GM12892 (cell line): ENCODE data around the gene LPCAT3.

ENCODE experiments used
- DNase-seq: peaks from one replicate; pipeline ENCODE4 v3.0.0; 2011; ENCODE audit not compliant: insufficient read length
- FAIRE-seq: peaks from 2 replicates; lab custom pipeline; 2011; peaks lifted over from hg19 to GRCh38; lab: Jason Lieb, UNC
- POLR2A ChIP-seq: IDR thresholded peaks from 2 replicates; pipeline ENCODE4 v1.6.1; 2011; ENCODE audit warnings: low read depth, low read length, control low read depth
- POLR2AphosphoS5 ChIP-seq: IDR thresholded peaks from 2 replicates; pipeline ENCODE4 v1.6.1; 2011; ENCODE audit warnings: low read depth, low read length, control low read depth
- TAF1 ChIP-seq: IDR thresholded peaks from 2 replicates; pipeline ENCODE4 v1.6.1; 2011; ENCODE audit warnings: low read depth, mild to moderate bottlenecking, control low read depth, low read length, borderline replicate concordance

LPCAT3 gene

GRCh38 chr12:6953442-6954315, 64.6 kb downstream of the LPCAT3 start:
- FAIRE-seq (peak; percentile 99), DNase-seq (no peak)

GRCh38 chr12:6952863-6953441, 65.3 kb downstream of the LPCAT3 start:
- FAIRE-seq (no peak), DNase-seq (no peak)
- no peak for TF ChIP-seq TAF1
- TF ChIP-seq POLR2A: no peak
- TF ChIP-seq POLR2AphosphoS5: no peak

More at GRCh38 chr12:6953442-6954315, 64.6 kb downstream of the LPCAT3 start:
- peak; percentile 90 for TF ChIP-seq TAF1
- TF ChIP-seq POLR2A: peak; percentile 97
- peak; percentile 99 for TF ChIP-seq POLR2AphosphoS5

GRCh38 chr12:6952121-6952862, 66.0 kb downstream of the LPCAT3 start:
- DNase-seq (no peak), FAIRE-seq (no peak)
- TF ChIP-seq TAF1 (no peak), POLR2AphosphoS5 (no peak), POLR2A (peak; percentile 13)

DNA sequence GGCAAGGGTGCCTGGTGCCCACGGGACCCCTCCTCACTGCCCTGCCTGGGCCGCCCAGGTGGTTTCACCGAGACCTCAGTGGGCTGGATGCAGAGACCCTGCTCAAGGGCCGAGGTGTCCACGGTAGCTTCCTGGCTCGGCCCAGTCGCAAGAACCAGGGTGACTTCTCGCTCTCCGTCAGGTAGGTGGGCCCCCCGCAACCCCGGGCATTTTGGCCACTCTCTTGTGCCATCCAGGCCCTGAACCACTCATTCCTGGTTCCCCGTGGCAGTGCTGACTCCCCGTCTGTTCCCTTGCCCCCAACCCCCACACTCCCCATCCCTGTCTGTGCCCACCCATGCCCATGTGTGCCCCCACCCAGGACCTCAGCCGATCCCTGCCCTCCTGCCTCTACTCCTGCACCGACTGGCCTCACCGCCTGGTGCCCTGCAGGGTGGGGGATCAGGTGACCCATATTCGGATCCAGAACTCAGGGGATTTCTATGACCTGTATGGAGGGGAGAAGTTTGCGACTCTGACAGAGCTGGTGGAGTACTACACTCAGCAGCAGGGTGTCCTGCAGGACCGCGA, 66.6 kb downstream of the LPCAT3 start:
- TF ChIP-seq POLR2AphosphoS5 (no peak; the same call in 1 of the 2 replicates), POLR2A (no peak), TAF1 (no peak; the same call in 1 of the 2 replicates)
- DNase-seq (no peak), FAIRE-seq (no peak)

DNA sequence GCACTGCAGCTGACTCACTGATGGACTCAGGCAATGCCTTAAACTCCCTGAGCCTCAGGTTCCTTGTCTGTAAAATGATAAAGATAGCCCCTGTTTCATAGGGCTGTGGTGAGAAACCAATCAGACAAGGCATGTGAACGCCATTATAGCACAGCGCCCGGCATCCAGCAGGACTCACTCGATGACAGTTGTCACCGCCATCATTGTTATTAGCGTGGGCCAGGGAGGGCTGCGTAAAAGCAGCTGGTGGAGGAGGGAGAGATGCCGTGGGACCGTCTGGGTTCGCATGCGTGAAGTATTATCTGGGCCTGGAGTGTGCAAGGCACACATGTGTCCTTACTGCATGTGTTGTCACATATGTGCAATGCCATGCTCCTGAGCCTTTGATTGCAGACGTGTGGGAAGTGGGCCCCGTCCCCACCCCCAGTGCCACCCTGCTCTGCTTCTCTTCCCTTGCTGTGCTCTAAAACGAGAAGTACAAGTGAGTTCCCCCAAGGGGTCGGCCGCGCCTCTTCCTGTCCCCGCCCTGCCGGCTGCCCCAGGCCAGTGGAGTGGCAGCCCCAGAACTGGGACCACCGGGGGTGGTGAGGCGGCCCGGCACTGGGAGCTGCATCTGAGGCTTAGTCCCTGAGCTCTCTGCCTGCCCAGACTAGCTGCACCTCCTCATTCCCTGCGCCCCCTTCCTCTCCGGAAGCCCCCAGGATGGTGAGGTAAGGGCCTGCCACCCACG, 67.3 kb downstream of the LPCAT3 start, which contains the start of gene PTPN6:
TSS of gene PTPN6 (plus strand) at position 546 of the 730 bp plus-strand sequence. CDS start at position 703, 157 bp downstream.
- FAIRE-seq (peak; percentile 98), DNase-seq (no peak)
- TF ChIP-seq TAF1 (peak; percentile 61; the same call in 1 of the 2 replicates), POLR2AphosphoS5 (peak; percentile 84), POLR2A (peak; percentile 88)

- FAIRE-seq (no peak), DNase-seq (no peak)
- TF ChIP-seq TAF1 (no peak), POLR2A (no peak), POLR2AphosphoS5 (no peak)
Measured at GRCh38 chr12:6950401-6950801, 67.9 kb downstream of the LPCAT3 start.

DNA sequence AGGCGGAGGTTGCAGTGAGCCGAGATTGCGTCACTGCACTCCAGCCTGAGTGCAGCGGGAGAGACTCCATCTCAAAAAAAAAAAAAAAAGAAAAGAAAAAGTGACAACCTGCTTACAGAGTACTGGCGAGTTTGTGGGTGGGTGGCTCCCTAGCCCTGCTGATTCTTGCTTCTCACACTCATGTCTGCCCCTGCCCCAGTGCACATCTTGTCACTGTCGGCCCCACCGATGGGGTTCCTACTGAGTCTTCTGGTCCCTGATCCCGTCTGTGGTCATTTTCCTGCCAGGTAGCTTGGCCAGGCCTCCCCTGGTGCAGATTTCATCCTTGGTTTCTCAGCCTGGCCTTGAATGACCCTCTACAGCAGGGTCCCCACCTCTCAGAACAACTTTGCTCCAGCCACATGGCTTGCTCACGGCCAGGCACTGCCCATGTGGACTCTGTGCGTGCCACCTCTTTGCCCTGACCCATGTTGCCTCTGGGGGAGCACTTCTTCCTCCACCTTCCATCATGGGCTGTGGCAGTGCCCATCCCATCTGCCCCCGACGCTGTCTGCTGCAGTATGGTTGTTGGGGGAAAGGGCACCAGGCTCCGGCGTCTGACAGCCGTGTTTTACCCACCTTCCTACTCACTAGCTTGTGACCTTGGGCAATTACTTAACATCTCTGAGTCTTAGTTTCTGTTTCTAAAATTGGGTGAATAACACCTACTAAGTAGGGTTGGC, 69.2 kb downstream of the LPCAT3 start:
- DNase-seq: no peak
- no peak for TF ChIP-seq POLR2A
- peak; percentile 88 for FAIRE-seq

- peak; percentile 73 for FAIRE-seq
- DNase-seq: no peak
- no peak for TF ChIP-seq TAF1
- peak; percentile 30; the same call in 1 of the 2 replicates for TF ChIP-seq POLR2A
Measured at GRCh38 chr12:6947615-6948014, 70.7 kb downstream of the LPCAT3 start.

DNA sequence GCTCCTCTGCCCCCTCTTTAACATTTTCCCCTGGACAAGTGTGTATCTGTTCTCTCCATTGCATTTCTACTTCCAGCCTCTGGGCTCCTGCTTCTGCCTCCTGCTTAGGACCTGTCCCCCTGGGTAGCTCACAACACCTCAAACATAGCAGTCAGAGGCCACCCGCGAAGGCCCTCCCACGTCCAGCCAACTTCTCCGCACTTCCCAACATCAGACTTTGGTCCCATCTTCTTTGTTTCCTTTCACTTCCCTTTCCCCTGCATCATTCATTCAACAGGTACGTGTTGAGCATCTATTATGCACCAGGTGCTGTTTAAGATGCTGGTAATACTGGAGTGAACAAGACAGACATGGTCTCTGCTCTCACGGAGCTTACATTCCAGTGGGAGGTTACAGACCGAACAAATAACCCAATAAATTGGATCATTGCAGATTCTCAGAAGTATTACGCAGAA, 71.3 kb downstream of the LPCAT3 start:
- DNase-seq (no peak), FAIRE-seq (no peak)
- no peak for TF ChIP-seq TAF1
- TF ChIP-seq POLR2A: no peak
- TF ChIP-seq POLR2AphosphoS5: no peak
